KBM-7 (cell line): ENCODE results near the gene HSF4.

Experiments used
- DNase-seq: peaks from one replicate; pipeline ENCODE4 v3.0.0-alpha.2; 2015
- in situ Hi-C: fragments of 300-500 bp; cut with MboI; formaldehyde crosslinking; loops from 2 replicates; pipeline ENCODE4 v1.14.3; 2020; ENCODE audit warnings: low sequenced_read_pairs, low pct_unique_long_range_greater_than_20kb, mixed read lengths

The HSF4 gene

DNA sequence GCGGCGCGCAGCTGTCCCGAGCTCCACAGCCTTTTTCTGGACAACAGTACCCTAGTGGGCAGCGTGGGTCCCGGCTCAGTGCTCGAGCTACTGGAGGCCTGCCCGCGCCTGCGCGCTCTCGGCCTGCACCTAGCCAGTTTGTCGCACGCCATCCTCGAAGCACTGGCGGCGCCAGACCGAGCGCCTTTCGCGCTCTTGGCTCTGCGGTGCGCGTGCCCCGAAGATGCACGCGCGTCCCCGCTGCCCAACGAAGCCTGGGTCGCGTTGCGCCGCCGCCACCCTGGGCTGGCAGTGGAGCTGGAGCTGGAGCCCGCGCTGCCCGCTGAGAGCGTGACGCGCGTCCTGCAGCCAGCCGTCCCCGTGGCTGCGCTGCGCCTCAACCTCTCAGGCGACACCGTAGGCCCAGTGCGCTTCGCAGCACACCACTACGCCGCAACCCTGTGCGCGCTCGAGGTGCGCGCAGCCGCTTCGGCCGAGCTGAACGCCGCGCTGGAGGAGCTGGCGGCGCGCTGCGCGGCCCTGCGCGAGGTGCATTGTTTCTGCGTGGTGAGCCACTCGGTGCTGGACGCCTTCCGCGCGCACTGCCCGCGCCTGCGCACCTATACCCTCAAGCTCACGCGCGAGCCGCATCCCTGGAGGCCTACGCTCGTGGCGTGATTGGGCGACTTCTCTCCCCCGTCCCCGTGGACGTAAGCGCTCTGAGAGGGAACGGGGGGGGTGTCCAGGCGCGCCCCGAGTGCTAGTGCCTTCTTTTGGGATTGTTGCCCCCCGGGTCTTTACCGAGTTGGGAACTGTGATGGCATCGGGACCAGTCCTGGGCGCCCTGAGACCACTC is 1.2 kb upstream of the HSF4 start:
- in situ Hi-C loops, result no loop called here
- DNase-seq, result no peak

DNA sequence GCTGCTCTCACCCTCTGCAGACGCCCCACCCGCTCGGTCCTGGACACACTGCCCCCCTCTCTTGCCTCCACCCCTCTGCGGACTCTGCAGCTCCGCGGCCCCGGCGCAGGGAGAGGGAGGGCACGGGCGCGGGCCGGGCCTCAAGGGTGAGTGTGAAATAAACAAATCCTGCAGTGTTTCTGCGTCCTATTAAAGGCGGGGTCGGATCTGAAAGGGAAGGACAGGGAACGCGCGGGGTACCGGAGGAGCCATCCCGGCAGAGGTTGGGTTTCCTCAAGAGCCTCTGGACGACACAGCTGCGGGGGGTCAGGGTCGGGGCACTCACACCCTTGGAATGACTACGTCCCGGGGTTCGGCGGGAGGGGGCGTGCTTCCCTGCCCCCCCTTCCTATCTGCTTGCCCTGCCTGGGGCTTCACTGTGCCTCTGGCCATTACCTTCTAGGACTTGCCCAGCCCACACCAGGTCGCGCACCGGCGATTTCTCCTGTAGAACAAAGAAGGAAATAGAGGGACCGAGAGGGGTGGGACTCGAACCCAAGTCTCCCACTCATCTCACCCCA is 466 bp upstream of the HSF4 start:
- DNase-seq, result no peak
- in situ Hi-C loops, result no loop called here

DNA sequence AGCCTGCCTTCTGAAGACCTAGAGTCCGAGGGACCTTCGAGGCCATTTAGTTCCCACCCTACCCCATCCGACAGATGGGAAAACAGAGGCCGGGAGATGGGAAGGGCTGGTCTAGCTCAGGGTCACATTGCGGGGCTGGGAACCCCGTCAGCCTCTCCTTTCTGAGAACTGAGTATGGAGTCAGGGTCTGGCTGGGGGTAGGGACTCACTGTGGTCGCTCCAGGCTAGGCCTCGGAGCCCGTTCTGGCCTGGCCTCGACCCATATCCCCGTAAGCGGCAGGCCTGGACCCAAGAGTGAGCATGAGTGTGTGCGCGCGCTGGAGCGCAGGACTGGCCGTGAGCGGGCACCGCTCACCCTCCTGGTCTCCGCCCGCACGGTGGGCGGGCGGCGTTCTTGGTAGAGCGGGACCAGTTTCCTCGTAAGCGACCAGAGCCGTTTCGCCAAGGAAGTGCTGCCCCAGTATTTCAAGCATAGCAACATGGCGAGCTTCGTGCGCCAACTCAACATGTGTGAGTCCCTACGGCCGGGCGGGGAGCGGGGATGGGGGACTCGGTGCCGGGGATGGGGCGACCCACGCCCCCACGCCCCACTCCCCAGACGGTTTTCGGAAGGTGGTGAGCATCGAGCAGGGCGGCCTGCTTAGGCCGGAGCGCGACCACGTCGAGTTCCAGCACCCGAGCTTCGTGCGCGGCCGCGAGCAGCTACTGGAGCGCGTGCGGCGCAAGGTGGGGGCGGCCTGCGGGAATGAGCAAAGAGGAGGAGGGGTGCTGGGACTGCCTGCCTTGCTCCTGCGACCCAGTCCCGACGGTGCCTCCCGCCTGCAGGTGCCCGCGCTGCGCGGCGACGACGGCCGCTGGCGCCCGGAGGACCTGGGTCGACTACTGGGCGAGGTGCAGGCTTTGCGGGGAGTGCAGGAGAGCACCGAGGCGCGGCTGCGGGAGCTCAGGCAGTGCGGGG is 855 bp downstream of the HSF4 start:
- DNase-seq, result no peak
- in situ Hi-C loops, result no loop called here

DNA sequence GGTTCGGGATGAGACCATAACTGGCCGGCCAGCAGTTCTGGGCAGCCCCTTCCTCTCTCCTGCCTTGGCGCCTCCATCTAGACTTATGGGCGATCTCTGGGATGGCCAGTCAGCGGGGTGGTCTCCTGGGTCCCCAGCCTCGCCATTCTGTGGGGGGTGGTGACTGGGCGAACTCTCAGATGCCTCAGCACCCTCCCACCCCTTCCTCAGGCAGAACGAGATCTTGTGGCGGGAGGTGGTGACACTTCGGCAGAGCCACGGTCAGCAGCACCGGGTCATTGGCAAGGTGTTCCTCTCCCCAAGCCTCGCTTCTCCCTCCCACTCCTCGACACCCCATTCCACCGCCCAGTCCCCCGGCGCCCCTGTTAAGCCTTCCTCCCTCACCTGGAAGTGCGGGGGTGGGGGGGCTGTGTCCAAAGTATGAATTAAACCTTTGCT is 1.6 kb downstream of the HSF4 start:
- no peak for DNase-seq
- in situ Hi-C loops, result no loop called here

DNA sequence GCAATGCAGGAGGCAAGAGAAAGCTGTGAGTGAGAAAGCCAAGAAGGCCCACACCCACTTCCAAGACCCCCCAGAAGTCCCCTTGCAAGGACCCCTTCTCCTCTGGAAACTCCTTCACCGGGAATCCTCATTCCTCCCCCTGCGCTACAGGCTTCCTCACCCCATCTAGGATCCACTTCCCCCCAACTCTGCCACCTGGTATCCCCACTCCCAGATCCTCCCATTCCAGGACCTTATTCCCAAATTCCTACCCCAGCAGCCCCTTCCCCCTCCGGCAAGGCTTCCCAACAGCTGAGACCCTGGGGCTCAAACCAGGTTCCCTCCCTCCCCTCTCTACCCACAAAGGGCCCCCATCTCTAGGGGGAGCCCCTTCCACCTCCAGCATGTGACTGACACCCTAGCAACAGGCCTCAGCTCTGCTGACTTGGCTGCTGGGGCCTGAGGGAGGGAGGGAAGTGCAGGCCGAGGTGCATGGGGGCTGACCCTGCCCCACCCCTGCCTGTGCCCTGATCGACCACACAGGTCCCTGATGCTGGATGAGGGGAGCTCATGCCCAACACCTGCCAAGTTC is 2.1 kb downstream of the HSF4 start:
- in situ Hi-C loops, result no loop called here
- DNase-seq, result no peak

DNA sequence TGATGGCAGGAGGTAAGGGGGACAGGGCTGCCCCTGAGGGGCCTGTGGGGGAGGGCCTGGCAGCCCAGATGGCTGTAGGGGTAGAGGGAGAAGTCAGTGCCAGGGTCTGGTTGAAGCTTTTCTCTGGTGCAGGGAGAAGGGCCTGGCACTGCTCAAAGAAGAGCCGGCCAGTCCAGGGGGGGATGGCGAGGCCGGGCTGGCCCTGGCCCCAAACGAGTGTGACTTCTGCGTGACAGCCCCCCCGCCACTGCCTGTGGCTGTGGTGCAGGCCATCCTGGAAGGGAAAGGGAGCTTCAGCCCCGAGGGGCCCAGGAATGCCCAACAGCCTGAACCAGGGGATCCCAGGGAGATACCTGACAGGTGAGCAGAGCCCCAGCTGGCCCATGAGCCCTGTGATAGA is 3.0 kb downstream of the HSF4 start:
- in situ Hi-C loops, result no loop called here
- no peak for DNase-seq

- in situ Hi-C loops, result no loop called here
- DNase-seq, result no peak
Observed at GRCh38 chr16:67169011-67169451, 4.5 kb downstream of the HSF4 start.

DNA sequence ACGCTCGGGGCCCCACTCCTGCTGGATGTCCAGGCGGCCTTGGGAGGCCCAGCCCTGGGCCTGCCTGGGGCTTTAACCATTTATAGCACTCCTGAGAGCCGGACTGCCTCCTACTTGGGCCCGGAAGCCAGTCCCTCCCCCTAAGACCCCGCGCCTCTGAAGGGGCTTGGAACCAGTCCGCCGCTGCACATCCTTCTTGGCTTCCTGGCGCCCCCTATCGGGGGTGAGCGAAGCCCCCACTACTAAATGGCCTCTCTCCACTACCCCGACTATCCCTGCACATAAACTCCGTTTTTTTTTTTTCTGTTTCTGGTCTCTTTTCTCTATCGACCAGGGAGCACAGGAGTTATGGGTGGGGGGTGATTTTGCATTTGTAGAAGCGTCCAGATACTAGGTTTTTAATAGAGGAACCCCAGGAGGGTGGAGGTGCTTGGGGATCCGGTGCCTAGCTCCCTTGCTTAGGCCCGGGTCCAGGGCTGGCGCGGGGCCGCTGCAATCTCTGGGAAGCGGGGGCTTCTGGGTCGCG is 5.2 kb downstream of the HSF4 start:
- in situ Hi-C loops, result no loop called here
- DNase-seq, result peak; percentile 71

GRCh38 chr16:67170168-67170948 is 5.8 kb downstream of the HSF4 start, which contains the start of gene NOL3:
Gene NOL3 (plus strand): TSS chr16:67170538.
- in situ Hi-C loops, result no loop called here
- peak; percentile 68 for DNase-seq

DNA sequence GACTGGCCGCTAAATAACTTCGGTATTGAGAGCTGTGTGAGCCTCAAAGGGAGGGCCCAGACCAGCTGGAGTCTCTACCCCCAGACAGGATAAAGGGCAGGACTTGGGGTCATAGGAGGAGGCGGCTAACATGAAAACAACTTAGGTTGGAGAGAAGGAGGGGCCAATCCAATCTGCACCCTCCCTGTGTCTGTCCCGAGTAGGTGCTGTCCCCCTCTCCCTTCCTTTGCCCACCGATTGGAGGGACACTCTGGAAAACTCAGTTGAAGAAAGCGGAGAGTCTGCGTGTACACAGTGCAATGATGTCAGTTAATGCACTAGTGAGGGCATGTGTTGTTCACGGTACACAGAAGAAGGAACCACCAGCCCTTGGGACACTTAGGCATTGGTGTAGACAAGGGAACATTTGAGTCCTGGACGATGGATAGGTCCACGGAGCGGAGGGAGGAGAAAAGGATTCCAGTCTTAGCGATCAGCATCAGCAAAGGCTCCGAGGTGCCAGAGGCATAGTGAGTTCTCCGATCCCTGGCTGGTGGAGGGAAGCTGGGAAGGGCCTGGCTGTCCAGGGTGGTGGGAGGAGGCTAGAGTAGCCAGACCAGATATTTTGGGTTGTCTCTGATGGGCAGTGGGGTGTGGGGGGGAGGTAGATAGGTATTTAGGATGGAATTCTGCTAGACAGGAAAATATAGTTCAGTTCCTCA is 6.6 kb downstream of the HSF4 start:
- in situ Hi-C loops, result no loop called here
- DNase-seq, result no peak

DNA sequence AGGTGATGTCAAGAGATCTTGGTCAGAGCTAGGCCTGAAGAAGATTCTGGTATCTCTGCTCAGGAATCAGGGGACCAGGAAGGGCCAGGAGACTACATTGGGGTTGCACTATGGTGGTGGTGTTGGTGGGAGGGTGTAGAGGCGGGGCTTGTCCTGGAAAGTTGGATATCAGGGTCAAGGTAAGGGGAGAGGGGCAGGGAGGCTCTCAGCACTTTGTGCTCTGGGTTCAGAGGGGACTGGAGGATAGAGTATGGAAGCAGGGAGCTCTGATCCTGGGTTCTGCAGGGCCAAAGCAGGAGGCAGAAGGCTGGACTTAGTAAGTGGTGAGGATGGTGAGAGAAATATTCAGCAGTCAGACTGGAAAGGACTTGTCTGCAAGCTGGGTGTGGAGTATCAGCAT is 8.8 kb downstream of the HSF4 start:
- no peak for DNase-seq
- in situ Hi-C loops, result no loop called here

- DNase-seq, result peak; percentile 80
- in situ Hi-C loops, result no loop called here
Observed at GRCh38 chr16:67173808-67174705, 9.5 kb downstream of the HSF4 start.

GRCh38 chr16:67174706-67175231 is 10.2 kb downstream of the HSF4 start:
- DNase-seq, result no peak
- in situ Hi-C loops, result no loop called here

DNA sequence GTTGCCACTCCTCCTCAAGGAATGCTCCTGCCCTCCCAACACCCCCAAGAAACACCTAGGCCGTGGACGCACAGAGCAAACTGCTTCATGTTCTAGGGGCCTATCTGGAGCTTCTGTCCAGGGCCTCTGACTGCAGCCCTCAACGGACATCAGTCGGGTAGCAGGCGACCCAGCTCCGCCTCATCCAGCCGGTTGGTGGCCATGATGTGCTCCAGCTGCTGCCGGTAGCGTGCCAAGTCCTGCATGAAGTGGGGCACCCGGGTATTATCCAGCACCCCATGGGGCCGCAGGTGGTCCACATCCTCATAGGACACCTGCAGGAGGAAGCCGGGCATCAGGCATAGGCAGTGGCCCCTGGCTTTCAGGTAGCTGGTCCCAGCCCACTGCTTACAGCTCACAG is 12.1 kb downstream of the HSF4 start:
- in situ Hi-C loops, result no loop called here
- DNase-seq, result no peak

DNA sequence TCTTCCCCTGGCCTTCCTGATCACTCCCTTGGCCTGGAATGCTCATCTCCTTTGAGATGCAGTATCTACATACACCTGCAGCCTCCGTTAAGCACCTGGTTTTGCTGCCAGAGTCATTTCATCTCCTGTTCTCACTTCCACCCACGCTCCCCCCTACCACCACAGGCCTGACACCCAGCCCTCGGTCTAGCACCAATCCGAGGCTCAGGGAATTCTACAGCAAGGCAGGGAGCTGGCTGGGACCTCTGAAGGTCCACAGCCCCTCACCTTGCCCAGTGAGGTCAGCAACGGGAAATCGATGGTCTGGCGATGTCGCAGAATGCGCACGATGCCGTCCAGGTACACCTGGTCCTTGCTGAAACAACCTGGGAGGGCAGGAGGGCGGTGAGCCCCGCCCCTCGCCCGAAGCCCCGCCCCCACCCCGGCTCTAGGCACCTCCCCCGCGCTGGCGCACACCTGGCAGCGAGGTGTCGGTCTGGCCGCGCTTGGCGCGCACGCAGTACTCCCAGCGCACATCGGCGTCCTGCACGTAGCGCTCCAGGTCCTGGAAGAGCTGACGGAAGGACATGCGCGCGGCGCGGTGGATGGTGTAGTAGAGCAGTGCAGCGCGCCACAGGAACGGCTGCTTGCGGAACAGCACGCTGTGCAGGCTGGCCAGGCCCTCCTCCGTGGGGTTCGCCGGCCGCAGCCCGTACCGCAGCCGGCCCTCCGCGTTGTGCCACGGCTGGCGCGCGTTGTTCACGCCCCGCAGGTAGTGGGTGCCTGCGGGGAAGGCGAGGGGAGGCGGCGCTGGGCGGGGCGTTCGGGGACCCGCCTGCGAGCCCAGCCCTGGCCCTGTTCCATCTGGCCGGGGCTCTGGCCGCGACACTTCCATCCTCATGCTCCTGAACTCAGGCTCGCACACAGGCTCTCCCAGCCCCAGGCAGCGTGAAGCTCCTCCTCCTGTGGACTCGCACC is 13.5 kb downstream of the HSF4 start:
- in situ Hi-C loops, result no loop called here
- DNase-seq, result no peak
